ENCODE measurements around the gene ENTHD1.

DNA sequence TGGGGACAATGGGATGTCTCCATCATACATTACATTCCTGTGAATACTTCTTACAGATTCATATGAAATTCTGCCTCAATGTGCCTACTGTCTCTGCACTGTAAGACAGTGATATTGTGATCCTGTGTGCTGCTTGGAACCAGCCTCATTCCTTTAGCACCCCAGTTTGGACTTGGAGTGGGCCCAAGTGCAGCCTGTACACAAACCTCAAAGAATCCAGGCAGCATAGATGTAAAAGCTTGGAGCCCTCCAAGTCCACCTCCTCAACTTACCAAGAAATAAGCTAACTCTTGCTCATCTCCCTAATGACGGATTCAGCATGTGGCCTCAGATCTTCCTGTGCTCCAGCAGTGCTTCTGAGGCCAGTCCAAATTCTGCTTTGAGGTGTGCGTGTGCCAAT, 31.7 kb upstream of the ENTHD1 start:
- TF ChIP-seq, protein P1, sequence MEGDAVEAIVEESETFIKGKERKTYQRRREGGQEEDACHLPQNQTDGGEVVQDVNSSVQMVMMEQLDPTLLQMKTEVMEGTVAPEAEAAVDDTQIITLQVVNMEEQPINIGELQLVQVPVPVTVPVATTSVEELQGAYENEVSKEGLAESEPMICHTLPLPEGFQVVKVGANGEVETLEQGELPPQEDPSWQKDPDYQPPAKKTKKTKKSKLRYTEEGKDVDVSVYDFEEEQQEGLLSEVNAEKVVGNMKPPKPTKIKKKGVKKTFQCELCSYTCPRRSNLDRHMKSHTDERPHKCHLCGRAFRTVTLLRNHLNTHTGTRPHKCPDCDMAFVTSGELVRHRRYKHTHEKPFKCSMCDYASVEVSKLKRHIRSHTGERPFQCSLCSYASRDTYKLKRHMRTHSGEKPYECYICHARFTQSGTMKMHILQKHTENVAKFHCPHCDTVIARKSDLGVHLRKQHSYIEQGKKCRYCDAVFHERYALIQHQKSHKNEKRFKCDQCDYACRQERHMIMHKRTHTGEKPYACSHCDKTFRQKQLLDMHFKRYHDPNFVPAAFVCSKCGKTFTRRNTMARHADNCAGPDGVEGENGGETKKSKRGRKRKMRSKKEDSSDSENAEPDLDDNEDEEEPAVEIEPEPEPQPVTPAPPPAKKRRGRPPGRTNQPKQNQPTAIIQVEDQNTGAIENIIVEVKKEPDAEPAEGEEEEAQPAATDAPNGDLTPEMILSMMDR (IDR thresholded peaks at IDR 0.05; ENCODE audit: insufficient read depth, low read length, poor library complexity, severe bottlenecking): no peak
- no peak for TF ChIP-seq EZH2phosphoT487 (conservative IDR thresholded peaks at IDR 0.05; ENCODE audit: low read length)

Data from SU-DHL-6 (cell line).